ENCODE results near the gene TCHHL1. TPM values are rescaled to one million over a fixed set of nuclear protein-coding genes. Genes with fewer than 3 reads are reported as not detected.

TCHHL1 gene
- total RNA-seq, 1 experiment from 2014 or later: not detected

GRCh38 chr1:152034324-152034653 is 54.6 kb downstream of the TCHHL1 start:
- H3K27ac ChIP-seq (ENCODE audit: insufficient read length, low read depth, low read length): no peak overlapping the region
- peaks cover 23 to 37% of the 10 kb centered on the region in 2 experiments for H3K4me1 Mint-ChIP-seq
- no peak overlapping the region for H3K4me3 Mint-ChIP-seq

More at GRCh38 chr1:152034324-152034653, 54.6 kb downstream of the TCHHL1 start:
- H4K5ac ChIP-seq (ENCODE audit: insufficient read length, low read depth, low read length): no peak overlapping the region
- H3K23me2 ChIP-seq (ENCODE audit: insufficient read length, low read depth, low read length, poor library complexity, severe bottlenecking): peaks cover 14% of the 10 kb centered on the region
- H2BK15ac ChIP-seq (ENCODE audit: low read depth, low read length): no peak overlapping the region
- H3K4me1 ChIP-seq (ENCODE audit: insufficient read depth, low read length): peaks cover 5% of the 10 kb centered on the region; the same call in 1 of the 2 replicates
- H4K20me1 ChIP-seq (ENCODE audit: control insufficient read depth, insufficient read depth, insufficient read length): no peaks in the 10 kb centered on the region
- no peaks in the 10 kb centered on the region for H3K9me3 ChIP-seq (ENCODE audit: control insufficient read depth, low read depth, low read length)
- H3K23ac ChIP-seq (ENCODE audit: insufficient read length, low read depth, low read length): no peak overlapping the region
- no peak overlapping the region for H3K4ac ChIP-seq (ENCODE audit: low read depth, low read length)
- H3K14ac ChIP-seq (ENCODE audit: insufficient read depth, low read length): no peak overlapping the region
- TF ChIP-seq, protein P1, sequence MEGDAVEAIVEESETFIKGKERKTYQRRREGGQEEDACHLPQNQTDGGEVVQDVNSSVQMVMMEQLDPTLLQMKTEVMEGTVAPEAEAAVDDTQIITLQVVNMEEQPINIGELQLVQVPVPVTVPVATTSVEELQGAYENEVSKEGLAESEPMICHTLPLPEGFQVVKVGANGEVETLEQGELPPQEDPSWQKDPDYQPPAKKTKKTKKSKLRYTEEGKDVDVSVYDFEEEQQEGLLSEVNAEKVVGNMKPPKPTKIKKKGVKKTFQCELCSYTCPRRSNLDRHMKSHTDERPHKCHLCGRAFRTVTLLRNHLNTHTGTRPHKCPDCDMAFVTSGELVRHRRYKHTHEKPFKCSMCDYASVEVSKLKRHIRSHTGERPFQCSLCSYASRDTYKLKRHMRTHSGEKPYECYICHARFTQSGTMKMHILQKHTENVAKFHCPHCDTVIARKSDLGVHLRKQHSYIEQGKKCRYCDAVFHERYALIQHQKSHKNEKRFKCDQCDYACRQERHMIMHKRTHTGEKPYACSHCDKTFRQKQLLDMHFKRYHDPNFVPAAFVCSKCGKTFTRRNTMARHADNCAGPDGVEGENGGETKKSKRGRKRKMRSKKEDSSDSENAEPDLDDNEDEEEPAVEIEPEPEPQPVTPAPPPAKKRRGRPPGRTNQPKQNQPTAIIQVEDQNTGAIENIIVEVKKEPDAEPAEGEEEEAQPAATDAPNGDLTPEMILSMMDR (conservative IDR thresholded peaks at IDR 0.05): no peak
- H3K9me3 Mint-ChIP-seq: no peaks in the 10 kb centered on the region
- no peaks in the 10 kb centered on the region; the same call in none of the 2 replicates for H3K27me3 Mint-ChIP-seq (ENCODE audit: low read depth)
- no peak overlapping the region for H3K56ac ChIP-seq (ENCODE audit: insufficient read length, low read depth, low read length)
- no peak overlapping the region for H2AFZ ChIP-seq (ENCODE audit: low read length)
- no peak overlapping the region for H3K18ac ChIP-seq (ENCODE audit: insufficient read length, low read depth, low read length)
- H3K27me3 ChIP-seq (ENCODE audit: insufficient read depth, low read length): no peaks in the 10 kb centered on the region
- H3K9ac ChIP-seq (ENCODE audit: extremely low read depth, insufficient read length, low read length): no peak overlapping the region
- H3K36me3 Mint-ChIP-seq (ENCODE audit: insufficient read depth in 1 of 3, low read depth in 3 of 3): peaks cover 4 to 29% (median 6%) of the 10 kb centered on the region in 3 experiments; a peak in 6 of 7 replicates
- no CpG with 5 or more reads among the region's 1 CpG for WGBS (ENCODE audit: extremely low coverage, insufficient read length, low lambda C conversion rate)
- no peak overlapping the region for H3K27ac Mint-ChIP-seq
- H2BK120ac ChIP-seq (ENCODE audit: low read depth, low read length, poor library complexity, severe bottlenecking): no peak overlapping the region
- no peak overlapping the region for H2BK12ac ChIP-seq (ENCODE audit: insufficient read length, low read depth, low read length)
- H3K4me2 ChIP-seq (ENCODE audit: insufficient read depth, insufficient read length, low read length): no peak overlapping the region
- no peaks in the 10 kb centered on the region for H3K79me2 ChIP-seq (ENCODE audit: insufficient read depth, low read length)
- H2BK20ac ChIP-seq (ENCODE audit: low read depth, low read length, poor library complexity, severe bottlenecking): no peak overlapping the region
- no peaks in the 10 kb centered on the region for H3K79me1 ChIP-seq (ENCODE audit: insufficient read depth, low read depth, low read length, poor library complexity, severe bottlenecking)
- H4K8ac ChIP-seq (replicated peaks; ENCODE audit: insufficient read length, low read depth, low read length): no peak overlapping the region
- no peak overlapping the region for H2BK5ac ChIP-seq (ENCODE audit: insufficient read length, low read length)
- no peak overlapping the region for H2AK5ac ChIP-seq (ENCODE audit: insufficient read length, low read length)
- no peak overlapping the region for H4K91ac ChIP-seq (ENCODE audit: insufficient read length, low read depth, low read length)
- no peak for DNase-seq
- no peak overlapping the region for H3T11ph ChIP-seq (ENCODE audit: low read length)

Other genes with a start within 250 kb of the TCHHL1 start
- 0.79 and 0.86 TPM in 2 replicates for gene C2CD4D, start 249.2 kb downstream of the TCHHL1 start, total RNA-seq (2021)
- gene THEM5, start 235.4 kb downstream of the TCHHL1 start, total RNA-seq (2021): not detected in 2 replicates
- 8.8 and 10.5 TPM in 2 replicates for gene THEM4, start 179.6 kb downstream of the TCHHL1 start, total RNA-seq (2021)
- 160 and 162 TPM in 2 replicates for gene S100A10, start 95.2 kb downstream of the TCHHL1 start, total RNA-seq (2021)
- 302 and 303 TPM in 2 replicates for gene S100A11, start 52.1 kb downstream of the TCHHL1 start, total RNA-seq (2021)
- gene TCHH, start 26.4 kb upstream of the TCHHL1 start, total RNA-seq (2021): not detected in 2 replicates
- not detected in 2 replicates for gene RPTN, start 70.2 kb upstream of the TCHHL1 start, total RNA-seq (2021)
- not detected in 2 replicates for gene HRNR, start 135.1 kb upstream of the TCHHL1 start, total RNA-seq (2021)
- not detected in 2 replicates for gene FLG, start 236.2 kb upstream of the TCHHL1 start, total RNA-seq (2021)